K562 (cell line): ENCODE measurements around the gene CKLF. TPM values are rescaled to one million over a fixed set of nuclear protein-coding genes. Genes with fewer than 3 reads are reported as not detected.

Experiments used
- E2F3 ChIP-seq: fragments of 250-450 bp; sonication (Bioruptor Pico); IDR thresholded peaks from 2 replicates; pipeline ENCODE4 v1.4.0; 2020; ENCODE audit warnings: mild to moderate bottlenecking
- ESRRA ChIP-seq: fragments of 450-650 bp; IDR thresholded peaks from 2 replicates; pipeline ENCODE4 v1.6.1; 2014; ENCODE audit warnings: low read depth, mild to moderate bottlenecking, moderate library complexity, borderline replicate concordance
- HDGF ChIP-seq: fragments of 450-650 bp; IDR thresholded peaks from 2 replicates; pipeline ENCODE4 v1.6.1; 2016
- KAT8 ChIP-seq: fragments of 450-650 bp; IDR thresholded peaks from 2 replicates; pipeline ENCODE4 v1.6.1; 2016; ENCODE audit warnings: low read depth, mild to moderate bottlenecking
- KLF16 ChIP-seq: IDR thresholded peaks from 2 replicates; pipeline ENCODE4 v1.6.1; 2016; ENCODE audit warnings: antibody characterized with exemption
- KLF6 ChIP-seq: fragments of 250-450 bp; sonication (Bioruptor Pico); IDR thresholded peaks from 2 replicates; pipeline ENCODE4 v1.4.0; 2020; ENCODE audit warnings: mild to moderate bottlenecking, moderate library complexity, borderline replicate concordance
- L3MBTL2 ChIP-seq: fragments of 450-650 bp; IDR thresholded peaks from 2 replicates; pipeline ENCODE4 v1.6.1; 2016; ENCODE audit warnings: mild to moderate bottlenecking, moderate library complexity
- MNT ChIP-seq, 2 experiments: fragments of 450-650 bp; conservative IDR thresholded peaks; 2 replicates each; pipeline ENCODE4 v1.6.1; 2017; ENCODE audit warnings: mild to moderate bottlenecking in 2 of 2, moderate library complexity in 2 of 2
- NKRF ChIP-seq: fragments of 450-650 bp; IDR thresholded peaks from 2 replicates; pipeline ENCODE4 v1.6.1; 2016; ENCODE audit warnings: borderline replicate concordance
- PREB ChIP-seq: sonication (generic); formaldehyde crosslinking; IDR thresholded peaks from 2 replicates; pipeline ENCODE4 v1.8.1; 2023; ENCODE audit warnings: mild to moderate bottlenecking, missing genetic modification reagents
- RAD21 ChIP-seq, 2 experiments: fragments of 250-450 bp in 1 of 2; fragments of 450-650 bp in 1 of 2; sonication (Bioruptor Pico) in 1 of 2; formaldehyde crosslinking in 1 of 2; IDR thresholded peaks in 1 of 2; conservative IDR thresholded peaks in 1 of 2; 2 replicates each; pipeline versions ENCODE4 v1.4.0 to v1.8.0; 2020 to 2022; ENCODE audit warnings: mild to moderate bottlenecking in 2 of 2, moderate library complexity in 1 of 2
- SP1 ChIP-seq: sonication (generic); formaldehyde crosslinking; IDR thresholded peaks from 2 replicates; pipeline ENCODE4 v1.8.1; 2022; ENCODE audit warnings: mild to moderate bottlenecking, missing genetic modification reagents
- SREBF1 ChIP-seq: fragments of 150-350 bp; IDR thresholded peaks from 2 replicates; pipeline ENCODE4 v1.6.1; 2014; ENCODE audit warnings: antibody characterized with exemption, low read depth, low read length, borderline replicate concordance
- TAF7 ChIP-seq: fragments of 450-650 bp; IDR thresholded peaks from 2 replicates; pipeline ENCODE4 v1.6.1; 2016; ENCODE audit warnings: missing genetic modification characterization, missing compliant biosample characterization
- TEAD4 ChIP-seq, 2 experiments: sonication (generic) in 1 of 2; formaldehyde crosslinking in 1 of 2; IDR thresholded peaks; 2 replicates each; pipeline versions ENCODE4 v1.6.1 to v1.8.0; 2012 to 2022; ENCODE audit warnings: borderline replicate concordance in 1 of 2, inconsistent platforms in 1 of 2, low read length in 1 of 2, mild to moderate bottlenecking in 1 of 2, missing genetic modification reagents in 1 of 2
- ZBTB11 ChIP-seq, 3 experiments: fragments of 200-800 bp in 1 of 3; fragments of 250-450 bp in 1 of 3; fragments of 450-650 bp in 1 of 3; sonication (Bioruptor Pico) in 1 of 3; sonication (Bioruptor generic) in 1 of 3; formaldehyde crosslinking in 1 of 3; IDR thresholded peaks; 2 replicates each; pipeline versions ENCODE4 v1.6.1 to v1.8.0; 2016 to 2022; ENCODE audit warnings: mild to moderate bottlenecking in 2 of 3, missing genetic modification characterization in 2 of 3, missing compliant biosample characterization in 1 of 3, moderate library complexity in 1 of 3
- ZNF436 ChIP-seq: fragments of 250-450, 450-650 bp; sonication (Bioruptor Pico); formaldehyde crosslinking; IDR thresholded peaks from 2 replicates; pipeline ENCODE4 v1.7.0; 2020; ENCODE audit warnings: mild to moderate bottlenecking
- polyA plus RNA-seq, 8 experiments: library from polyadenylated mRNA; depleted of rRNA in 4 of 8; stranded (reverse) in 5 of 8; unstranded in 3 of 8; fragments of >200 nt; fragmentation: Nextera tagmentation in 2 of 8; fragmentation: Illumina TruSeq in 1 of 8; extraction: Ambion mirVana in 2 of 8; extraction: Trizol in 1 of 8; gene quantifications; 2 replicates each; pipeline versions ENCODE4 v1.2.1 to v1.2.3, GENCODE V29; 2011 to 2014; ENCODE audit warnings: inconsistent platforms in 1 of 8, missing spikeins in 1 of 8
- total RNA-seq, 7 experiments: library from RNA; depleted of rRNA in 6 of 7; stranded (reverse); fragments of >200 nt in 6 of 7; fragmentation: Illumina TruSeq in 2 of 7; extraction: Trizol in 2 of 7; gene quantifications; 2 replicates each; pipeline versions ENCODE4 v1.2.1 to v1.2.3, GENCODE V29; 2011 to 2021; ENCODE audit warnings: low replicate concordance in 1 of 7

CKLF gene
- total and polyA plus RNA-seq, 9 of the 15 experiments (the other 6 are each of a cell fraction or from before 2014, with no cell fraction given) = 84.8 to 322 (median 118) TPM

- TF ChIP-seq KAT8 (no peak), HDGF (0 out of 2 replicates have a peak, but pooled peaks have one; percentile 22), MNT (conservative IDR thresholded peaks at IDR 0.05) (peak; percentile 57 to 79), ESRRA (no peak), PREB (CRISPR knock-in tag) (no peak), E2F3 (CRISPR knock-in tag) (no peak), KLF16 (peak; percentile 63; the same call in 1 of the 2 replicates), NKRF (peak; percentile 31; the same call in 1 of the 2 replicates), L3MBTL2 (peak; percentile 90), ZBTB11 (CRISPR knock-in tag; IDR thresholded peaks at IDR 0.05) (0 out of 6 replicates have a peak, but pooled peaks of 1 of the 3 experiments have one; percentile 22), RAD21 (CRISPR knock-in tag; conservative IDR thresholded peaks at IDR 0.05 in 1 of 2, IDR thresholded peaks at IDR 0.05 in 1 of 2) (peak; percentile 77 to 90), TAF7 (tag) (no peak), SREBF1 (no peak), SP1 (CRISPR knock-in tag) (peak; percentile 52; the same call in 1 of the 2 replicates), TEAD4 (IDR thresholded peaks at IDR 0.05; ENCODE audit: low read length) (peak; percentile 76), TEAD4 (CRISPR knock-in tag; IDR thresholded peaks at IDR 0.05; ENCODE audit: borderline replicate concordance) (0 out of 2 replicates have a peak, but pooled peaks have one; percentile 41), ZNF436 (CRISPR knock-in tag) (no peak), KLF6 (CRISPR knock-in tag) (0 out of 2 replicates have a peak, but pooled peaks have one; percentile 39)
These were observed 56.1 kb downstream of the CKLF start (continued) for GRCh38 chr16:66608241-66609138.
